ENCODE data around the gene TRERF1. TPM values are rescaled to one million over a fixed set of nuclear protein-coding genes. Genes with fewer than 3 reads are reported as not detected.

The TRERF1 gene
- total RNA-seq, 1 donor from 2014 or later: 37.3 TPM

DNA sequence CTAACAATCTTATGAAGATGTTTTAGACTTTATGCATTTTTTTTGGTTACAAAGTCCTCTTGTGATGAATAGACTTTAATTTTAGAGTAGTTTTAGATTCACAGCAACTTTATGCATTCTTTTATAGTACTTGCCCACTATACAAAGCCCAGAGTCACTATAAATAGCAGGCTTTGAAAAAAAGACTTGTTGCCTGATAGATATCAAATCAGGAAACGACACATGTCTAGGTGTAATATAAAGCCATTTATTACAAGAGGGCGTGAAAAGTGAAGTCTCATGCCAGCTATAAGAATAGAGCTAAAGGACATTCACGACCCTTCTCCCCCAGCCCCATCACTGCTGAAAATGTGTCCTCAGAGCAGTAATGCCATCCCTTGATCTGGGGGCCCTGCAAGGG, 156.0 kb downstream of the TRERF1 start:
- Mint-ChIP-seq H3K4me1 (peaks cover 35% of the 10 kb centered on the region), H3K4me3 (no peak overlapping the region), H3K9me3 (no peaks in the 10 kb centered on the region), H3K27ac (peak overlapping the region; percentile 19), H3K27me3 (no peaks in the 10 kb centered on the region), H3K36me3 (ENCODE audit: low read depth) (peaks cover 44% of the 10 kb centered on the region)
- DNase-seq: no peak
- intact Hi-C loops (cut with micrococcal nuclease): no loop called here

DNA sequence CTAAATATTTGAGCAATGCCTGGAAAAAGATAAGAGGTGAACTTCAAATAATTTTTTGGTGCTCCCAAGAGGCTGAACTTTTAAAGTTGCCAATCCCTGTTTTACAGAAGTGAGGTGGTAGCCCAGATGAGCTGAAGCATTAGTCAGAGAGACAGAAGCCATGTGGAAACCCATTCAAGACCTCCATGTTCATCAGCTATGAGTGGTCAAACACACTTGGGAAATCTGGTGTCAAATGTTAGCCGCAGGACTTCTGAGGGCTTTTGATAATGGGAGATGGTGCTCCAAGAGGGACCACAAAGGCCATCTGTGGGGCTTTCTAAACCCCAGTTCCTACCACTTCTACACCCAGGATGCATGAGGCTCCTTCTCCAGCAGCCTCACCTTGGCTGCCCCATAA, 156.5 kb downstream of the TRERF1 start:
- no peaks in the 10 kb centered on the region for H3K27me3 Mint-ChIP-seq
- H3K9me3 Mint-ChIP-seq: no peaks in the 10 kb centered on the region
- H3K27ac Mint-ChIP-seq: peak overlapping the region; percentile 19
- H3K4me1 Mint-ChIP-seq: peaks cover 35% of the 10 kb centered on the region
- peaks cover 46% of the 10 kb centered on the region for H3K36me3 Mint-ChIP-seq (ENCODE audit: low read depth)
- DNase-seq: no peak
- no peak overlapping the region for H3K4me3 Mint-ChIP-seq
- intact Hi-C loops (cut with micrococcal nuclease): no loop called here

- peak overlapping the region; percentile 42 for H3K27ac Mint-ChIP-seq
- no peaks in the 10 kb centered on the region for H3K9me3 Mint-ChIP-seq
- H3K4me3 Mint-ChIP-seq: no peak overlapping the region
- peaks cover 46% of the 10 kb centered on the region for H3K36me3 Mint-ChIP-seq (ENCODE audit: low read depth)
- no peaks in the 10 kb centered on the region for H3K27me3 Mint-ChIP-seq
- peaks cover 35% of the 10 kb centered on the region for H3K4me1 Mint-ChIP-seq
- no peak for DNase-seq
- intact Hi-C loops (cut with micrococcal nuclease): no loop called here
Observed at GRCh38 chr6:42294759-42295158, 157.0 kb downstream of the TRERF1 start.

DNA sequence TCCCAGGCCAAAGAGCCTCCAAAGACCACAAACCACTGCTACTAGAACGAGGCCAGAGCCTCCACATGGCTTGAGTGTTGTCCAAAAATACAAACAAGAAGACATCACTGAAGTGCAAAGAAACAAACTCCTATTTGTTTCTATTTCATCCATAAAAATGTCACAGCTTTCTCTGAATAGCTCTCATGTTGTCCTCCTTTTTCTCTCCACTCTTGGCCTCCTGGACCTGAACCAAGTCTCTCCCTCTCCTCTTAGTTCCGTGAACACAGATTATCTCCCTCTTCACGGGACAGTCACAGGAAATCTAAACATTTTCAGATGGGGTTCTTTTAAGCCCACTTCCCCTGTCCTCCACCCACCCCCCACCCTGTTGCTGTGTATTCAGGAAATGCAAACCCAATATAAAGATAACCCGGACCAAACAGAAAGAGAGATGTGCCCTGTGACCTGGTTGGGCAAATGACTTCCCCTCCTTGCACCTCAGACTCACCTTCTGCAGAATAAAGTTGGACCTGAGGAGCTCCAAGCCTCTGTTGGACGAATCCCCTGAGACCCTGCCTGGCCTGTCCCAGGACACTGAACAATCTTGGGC, 158.2 kb downstream of the TRERF1 start:
- peaks cover 41% of the 10 kb centered on the region for H3K36me3 Mint-ChIP-seq (ENCODE audit: low read depth)
- no peak for DNase-seq
- no peaks in the 10 kb centered on the region for H3K9me3 Mint-ChIP-seq
- H3K4me1 Mint-ChIP-seq: peaks cover 37% of the 10 kb centered on the region
- H3K27ac Mint-ChIP-seq: peak overlapping the region; percentile 68
- no peaks in the 10 kb centered on the region for H3K27me3 Mint-ChIP-seq
- peak overlapping the region; percentile 17 for H3K4me3 Mint-ChIP-seq
- intact Hi-C loops (cut with micrococcal nuclease): no loop called here

DNA sequence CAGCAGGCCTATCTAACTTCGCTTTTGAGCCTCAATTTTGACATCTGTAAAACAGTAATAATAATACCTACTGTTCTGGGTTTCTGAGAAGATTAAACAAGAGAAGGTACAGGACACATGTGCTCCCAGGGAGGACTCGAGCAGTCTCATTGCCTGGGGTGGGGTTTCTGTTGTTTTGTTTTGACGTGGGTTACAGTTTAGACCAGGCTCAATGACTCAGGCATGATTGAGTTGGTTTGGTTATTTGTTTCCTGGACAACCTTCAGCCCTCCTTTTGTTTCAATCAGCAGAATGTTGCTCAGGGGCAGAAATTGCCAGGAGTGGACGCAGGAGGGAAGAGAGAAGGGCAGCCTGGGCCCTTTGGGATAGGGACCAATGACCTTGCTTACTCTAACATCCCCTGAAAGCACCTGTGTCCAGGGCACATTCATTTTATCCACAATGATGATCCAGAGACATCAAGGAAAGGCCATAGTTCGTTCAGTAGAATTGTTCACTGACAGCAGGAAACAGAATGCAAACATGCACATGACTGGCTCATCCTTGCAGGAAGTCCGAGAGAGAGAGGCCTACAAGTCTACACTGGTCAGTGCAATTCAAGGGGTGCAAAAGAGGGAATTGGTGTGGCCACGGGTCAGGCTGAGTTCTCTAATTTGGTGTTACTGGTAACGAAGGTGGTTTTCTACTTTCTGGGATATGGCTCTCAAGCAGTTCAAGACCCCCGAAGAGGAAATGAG, 159.6 kb downstream of the TRERF1 start:
- intact Hi-C loops (cut with micrococcal nuclease): no loop called here
- H3K4me1 Mint-ChIP-seq: peaks cover 41% of the 10 kb centered on the region
- no peak overlapping the region for H3K4me3 Mint-ChIP-seq
- peaks cover 42% of the 10 kb centered on the region for H3K36me3 Mint-ChIP-seq (ENCODE audit: low read depth)
- peak overlapping the region; percentile 82 for H3K27ac Mint-ChIP-seq
- no peaks in the 10 kb centered on the region for H3K27me3 Mint-ChIP-seq
- DNase-seq: no peak
- H3K9me3 Mint-ChIP-seq: no peaks in the 10 kb centered on the region

DNA sequence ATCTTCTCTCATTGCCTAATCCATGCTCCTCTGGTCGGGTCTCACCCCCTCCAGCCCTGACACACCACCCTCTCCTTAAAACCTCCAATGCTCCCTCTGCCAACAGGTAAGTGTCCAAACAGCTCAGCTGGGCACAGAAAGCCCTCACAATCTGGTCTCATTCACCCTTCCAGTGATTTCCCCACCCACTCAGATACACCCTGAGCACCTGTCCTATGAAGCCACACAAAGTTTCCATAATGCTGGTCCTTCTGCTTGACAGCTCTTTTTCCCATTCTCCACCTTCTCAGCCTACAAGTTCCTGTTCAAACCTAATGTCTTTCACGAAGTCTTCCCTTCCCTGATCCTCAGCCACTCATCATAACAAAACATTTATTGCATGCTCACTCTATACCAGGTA, 164.0 kb downstream of the TRERF1 start:
- Mint-ChIP-seq H3K4me1 (peaks cover 17% of the 10 kb centered on the region), H3K9me3 (no peaks in the 10 kb centered on the region), H3K36me3 (ENCODE audit: low read depth) (peaks cover 25% of the 10 kb centered on the region), H3K4me3 (no peak overlapping the region), H3K27me3 (no peaks in the 10 kb centered on the region), H3K27ac (peak overlapping the region; percentile 68)
- DNase-seq: no peak
- intact Hi-C loops (cut with micrococcal nuclease): no loop called here

DNA sequence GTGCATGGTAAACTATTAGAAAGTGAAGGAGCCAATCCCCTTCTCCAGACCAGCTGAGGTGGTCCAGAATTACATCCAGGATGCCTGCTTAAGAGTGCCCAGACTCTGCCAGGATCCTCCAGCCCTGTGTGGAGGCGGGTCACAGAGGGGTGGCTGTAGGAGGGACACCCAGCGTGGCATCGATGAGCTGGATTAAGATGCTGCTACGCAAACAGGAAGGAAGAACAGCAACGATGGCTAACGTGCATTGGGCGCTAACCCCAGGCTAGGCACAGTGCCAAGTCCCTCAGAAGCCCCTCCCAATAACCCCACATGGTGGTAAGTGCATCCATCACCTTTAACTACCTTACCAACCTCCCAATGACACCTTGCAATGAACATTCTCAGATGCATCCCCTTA, 170.2 kb downstream of the TRERF1 start:
- Mint-ChIP-seq H3K36me3 (ENCODE audit: low read depth) (peaks cover 20% of the 10 kb centered on the region), H3K4me3 (no peak overlapping the region), H3K27ac (no peak overlapping the region), H3K9me3 (no peaks in the 10 kb centered on the region), H3K4me1 (peaks cover 34% of the 10 kb centered on the region), H3K27me3 (no peaks in the 10 kb centered on the region)
- intact Hi-C loops (cut with micrococcal nuclease): no loop called here
- no peak for DNase-seq

GRCh38 chr6:42280966-42281533, 170.7 kb downstream of the TRERF1 start:
- Mint-ChIP-seq H3K27me3 (no peaks in the 10 kb centered on the region), H3K4me3 (no peak overlapping the region), H3K9me3 (no peaks in the 10 kb centered on the region), H3K4me1 (peaks cover 34% of the 10 kb centered on the region), H3K27ac (no peak overlapping the region), H3K36me3 (ENCODE audit: low read depth) (peaks cover 22% of the 10 kb centered on the region)
- intact Hi-C loops (cut with micrococcal nuclease): no loop called here
- no peak for DNase-seq

DNA sequence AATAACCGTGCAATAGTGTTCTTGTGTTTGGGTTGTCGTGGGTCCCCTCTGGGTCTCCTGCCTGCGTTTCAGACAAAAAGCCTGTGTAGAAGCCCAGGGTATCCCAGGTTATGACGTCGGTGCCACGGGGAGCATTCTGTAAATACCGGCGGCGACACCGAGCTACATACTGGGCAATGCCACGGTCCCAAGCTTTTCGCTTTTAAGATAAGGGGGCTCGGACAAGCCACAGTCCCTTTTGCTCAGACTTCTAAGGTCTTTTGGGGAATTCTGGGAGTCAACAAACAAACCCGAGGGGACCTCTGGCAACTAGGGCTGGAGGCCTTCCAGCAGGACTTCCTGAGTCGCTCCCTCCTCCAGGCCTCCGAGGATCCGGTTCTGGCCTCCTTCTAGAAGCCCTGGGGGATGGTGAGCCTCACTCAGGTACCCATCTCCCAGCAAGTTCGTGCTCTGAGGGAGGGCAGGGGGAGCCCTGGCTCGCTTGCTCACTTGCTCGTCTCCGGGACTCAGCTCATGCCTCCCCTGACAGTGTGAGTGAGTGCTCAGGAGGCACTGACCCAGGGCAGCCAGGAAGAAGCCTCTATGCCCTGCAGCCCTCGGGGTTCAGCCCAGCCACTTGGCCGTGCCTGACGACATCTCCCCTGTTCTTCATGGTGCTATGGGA, 171.6 kb downstream of the TRERF1 start:
- Mint-ChIP-seq H3K4me3 (no peak overlapping the region), H3K27ac (peak overlapping the region; percentile 11), H3K4me1 (peaks cover 34% of the 10 kb centered on the region), H3K36me3 (ENCODE audit: low read depth) (peaks cover 25% of the 10 kb centered on the region), H3K9me3 (no peaks in the 10 kb centered on the region), H3K27me3 (no peaks in the 10 kb centered on the region)
- intact Hi-C loops (cut with micrococcal nuclease): loop anchor here (5.0 kb wide), 2 partner anchors 32 to 77 kb away; no protein-coding TSS in a partner anchor
- no peak for DNase-seq

GRCh38 chr6:42279144-42279781, 172.5 kb downstream of the TRERF1 start:
- intact Hi-C loops (cut with micrococcal nuclease): loop anchor here (5.0 kb wide), 2 partner anchors 33 to 78 kb away; no protein-coding TSS in a partner anchor
- DNase-seq: no peak
- Mint-ChIP-seq H3K9me3 (no peaks in the 10 kb centered on the region), H3K27me3 (no peaks in the 10 kb centered on the region), H3K27ac (peak overlapping the region; percentile 39), H3K4me1 (peaks cover 34% of the 10 kb centered on the region), H3K36me3 (ENCODE audit: low read depth) (peaks cover 21% of the 10 kb centered on the region), H3K4me3 (no peak overlapping the region)

- Mint-ChIP-seq H3K4me1 (peaks cover 34% of the 10 kb centered on the region), H3K27me3 (no peaks in the 10 kb centered on the region), H3K27ac (peak overlapping the region; percentile 67), H3K9me3 (no peaks in the 10 kb centered on the region), H3K4me3 (no peak overlapping the region), H3K36me3 (ENCODE audit: low read depth) (peaks cover 22% of the 10 kb centered on the region)
- no peak for DNase-seq
- intact Hi-C loops (cut with micrococcal nuclease): loop anchor here (5.0 kb wide), 2 partner anchors 34 to 79 kb away; no protein-coding TSS in a partner anchor
Observed at GRCh38 chr6:42278131-42278853, 173.4 kb downstream of the TRERF1 start.

- H3K4me1 Mint-ChIP-seq: peaks cover 32% of the 10 kb centered on the region
- intact Hi-C loops (cut with micrococcal nuclease): loop anchor here (5.0 kb wide), 2 partner anchors 36 to 81 kb away; no protein-coding TSS in a partner anchor
- no peak for DNase-seq
- peak overlapping the region; percentile 40 for H3K27ac Mint-ChIP-seq
- H3K4me3 Mint-ChIP-seq: no peak overlapping the region
- no peaks in the 10 kb centered on the region for H3K27me3 Mint-ChIP-seq
- peaks cover 18% of the 10 kb centered on the region for H3K36me3 Mint-ChIP-seq (ENCODE audit: low read depth)
- no peaks in the 10 kb centered on the region for H3K9me3 Mint-ChIP-seq
Observed at GRCh38 chr6:42276034-42276890, 175.5 kb downstream of the TRERF1 start.

All from activated CD4-positive, alpha-beta T cell treated with anti-CD3 and anti-CD28 coated beads, Interleukin-2, amount 10 ng/mL, durations not matched to agents 24 days and 14 days (primary cell).